Ascending aorta (tissue), 2 donors: Measurements from ENCODE around the gene SCN5A. TPM values are rescaled to one million over a fixed set of nuclear protein-coding genes. Genes with fewer than 3 reads are reported as not detected.

Experiments
- DNase-seq, 2 donors: peaks; one replicate each; pipeline ENCODE4 v3.0.0-alpha.2; 2019; ENCODE audit warnings: low spot score in 2 of 2
- H3K27ac ChIP-seq, 2 donors: fragments of 200-600 bp; sonication (generic); one replicate each; pipeline ENCODE4 v1.5.1; 2016 to 2017; ENCODE audit warnings: mild to moderate bottlenecking in 1 of 2
- H3K27me3 ChIP-seq: fragments of 200-600 bp; sonication (generic); one replicate; pipeline ENCODE4 v1.5.1; 2017
- H3K36me3 ChIP-seq, 2 donors: fragments of 200-600 bp; sonication (generic); one replicate each; pipeline ENCODE4 v1.5.1; 2016
- H3K4me1 ChIP-seq, 2 donors: fragments of 200-600 bp; sonication (generic); one replicate each; pipeline ENCODE4 v1.5.1; 2016 to 2017; ENCODE audit warnings: mild to moderate bottlenecking in 1 of 2
- H3K4me3 ChIP-seq, 2 donors: fragments of 200-600 bp; sonication (generic); one replicate each; pipeline ENCODE4 v1.5.1; 2016 to 2017; ENCODE audit warnings: mild to moderate bottlenecking in 1 of 2
- H3K9me3 ChIP-seq, 2 donors: fragments of 200-600 bp; sonication (generic); one replicate each; pipeline ENCODE4 v1.5.1; 2016
- CTCF ChIP-seq, 3 experiments: fragments of 200-600 bp in 2 of 3; fragments of 450-650 bp in 1 of 3; sonication (generic) in 2 of 3; IDR thresholded peaks; one replicate each; pipeline ENCODE4 v1.5.1; 2016 to 2019; ENCODE audit warnings: antibody characterized with exemption in 3 of 3, mild to moderate bottlenecking in 1 of 3, moderate library complexity in 1 of 3
- intact Hi-C: fragments of 100-400 bp; cut with DNase I; formaldehyde crosslinking; loops from one replicate; pipeline ENCODE4 v1.15.1; 2023
- total RNA-seq: library from RNA; depleted of rRNA; stranded (reverse); fragments of >200 nt; gene quantifications from one replicate; pipeline ENCODE4 v1.1.0, GENCODE V29; 2016

The SCN5A gene
- total RNA-seq, 1 donor from 2014 or later = 2.7 TPM

- Histone ChIP-seq H3K9me3 (no peaks in the 10 kb centered on the region), H3K4me1 (no peaks in the 10 kb centered on the region), H3K27me3 (no peaks in the 10 kb centered on the region), H3K4me3 (no peak overlapping the region), H3K36me3 (peaks cover 16 to 26% of the 10 kb centered on the region in 2 donors), H3K27ac (no peak overlapping the region)
- TF ChIP-seq CTCF (IDR thresholded peaks at IDR 0.05) = no peak
- intact Hi-C loops = no loop called here
- no peak for DNase-seq
Measured at GRCh38 chr3:38516669-38517068, 132.8 kb downstream of the SCN5A start.

GRCh38 chr3:38515367-38515766, 134.1 kb downstream of the SCN5A start:
- DNase-seq = no peak
- Histone ChIP-seq H3K4me3 (no peak overlapping the region), H3K4me1 (no peaks in the 10 kb centered on the region), H3K36me3 (peaks cover 17 to 34% of the 10 kb centered on the region in 2 donors), H3K27ac (no peak overlapping the region), H3K27me3 (no peaks in the 10 kb centered on the region), H3K9me3 (no peaks in the 10 kb centered on the region)
- no peak for TF ChIP-seq CTCF (IDR thresholded peaks at IDR 0.05)
- intact Hi-C loops = no loop called here

GRCh38 chr3:38511546-38511945, 137.9 kb downstream of the SCN5A start:
- H3K27ac ChIP-seq = no peak overlapping the region
- no peaks in the 10 kb centered on the region for H3K4me1 ChIP-seq
- H3K27me3 ChIP-seq = no peaks in the 10 kb centered on the region
- no peak for DNase-seq
- TF ChIP-seq CTCF (IDR thresholded peaks at IDR 0.05) = no peak
- intact Hi-C loops = no loop called here
- no peak overlapping the region for H3K4me3 ChIP-seq
- H3K36me3 ChIP-seq = peaks cover 21 to 49% of the 10 kb centered on the region in 2 donors
- H3K9me3 ChIP-seq = no peaks in the 10 kb centered on the region

- Histone ChIP-seq H3K4me1 (no peaks in the 10 kb centered on the region), H3K27ac (no peak overlapping the region), H3K36me3 (peaks cover 23 to 53% of the 10 kb centered on the region in 2 donors), H3K9me3 (no peaks in the 10 kb centered on the region), H3K4me3 (no peak overlapping the region), H3K27me3 (no peaks in the 10 kb centered on the region)
- TF ChIP-seq CTCF (IDR thresholded peaks at IDR 0.05) = no peak
- intact Hi-C loops = no loop called here
- DNase-seq = no peak
Measured at GRCh38 chr3:38510631-38511030, 138.9 kb downstream of the SCN5A start.

- H3K9me3 ChIP-seq = no peaks in the 10 kb centered on the region
- H3K36me3 ChIP-seq = peaks cover 22 to 54% of the 10 kb centered on the region in 2 donors
- no peaks in the 10 kb centered on the region for H3K27me3 ChIP-seq
- no peak for TF ChIP-seq CTCF (IDR thresholded peaks at IDR 0.05)
- DNase-seq = no peak
- intact Hi-C loops = no loop called here
- no peaks in the 10 kb centered on the region for H3K4me1 ChIP-seq
- no peak overlapping the region for H3K4me3 ChIP-seq
- H3K27ac ChIP-seq = no peak overlapping the region
Measured at GRCh38 chr3:38509732-38510131, 139.8 kb downstream of the SCN5A start.

- no peaks in the 10 kb centered on the region for H3K27me3 ChIP-seq
- H3K36me3 ChIP-seq = peaks cover 21 to 61% of the 10 kb centered on the region in 2 donors
- intact Hi-C loops = no loop called here
- H3K4me3 ChIP-seq = no peak overlapping the region
- H3K4me1 ChIP-seq = no peaks in the 10 kb centered on the region
- H3K27ac ChIP-seq = no peak overlapping the region
- no peak for TF ChIP-seq CTCF (IDR thresholded peaks at IDR 0.05)
- DNase-seq = no peak
- H3K9me3 ChIP-seq = no peaks in the 10 kb centered on the region
Measured at GRCh38 chr3:38507120-38507519, 142.4 kb downstream of the SCN5A start.
